Measurements from ENCODE around the gene SETD2. TPM values are rescaled to one million over a fixed set of nuclear protein-coding genes. Genes with fewer than 3 reads are reported as not detected.

Gene SETD2
- total and polyA plus RNA-seq, 2 experiments from 2014 or later, result 16.7 to 45.2 TPM

DNA sequence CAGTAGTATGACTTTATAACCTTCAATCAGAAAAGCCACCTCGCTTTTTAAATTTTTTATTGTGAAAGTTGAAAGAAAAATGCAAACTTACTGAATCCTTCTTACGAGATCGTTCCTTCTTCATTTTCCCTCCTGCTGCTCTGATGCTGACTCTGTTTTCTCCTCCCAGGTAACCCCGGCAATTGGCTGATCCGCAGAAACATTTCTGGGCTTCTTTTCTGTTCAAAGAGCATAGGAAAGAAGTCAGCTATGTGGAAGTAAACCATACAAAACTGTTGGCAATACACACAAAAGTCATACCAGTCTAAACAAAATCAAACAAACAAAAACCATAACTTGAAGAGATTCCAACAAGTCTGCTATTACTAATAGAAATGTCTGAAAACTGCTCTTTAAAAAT is 66.0 kb downstream of the SETD2 start:
- no peak overlapping the region for H3K27ac Mint-ChIP-seq
- no peaks in the 10 kb centered on the region for H3K4me1 ChIP-seq (ENCODE audit: insufficient read depth)
- H3K4me3 ChIP-seq, result no peak overlapping the region
- H3K27me3 ChIP-seq (ENCODE audit: insufficient read depth), result no peaks in the 10 kb centered on the region
- ATAC-seq (no peak), DNase-seq (ENCODE audit: low spot score) (no peak)
- peaks cover 42% of the 10 kb centered on the region; the same call in 2 of the 3 replicates for H3K36me3 Mint-ChIP-seq (ENCODE audit: low read depth)
- H3K27ac ChIP-seq (ENCODE audit: low read depth), result no peak overlapping the region
- H3K9me2 ChIP-seq (ENCODE audit: insufficient read depth), result no peaks in the 10 kb centered on the region
- H3K4me1 Mint-ChIP-seq, result no peaks in the 10 kb centered on the region
- H3K4me3 Mint-ChIP-seq, result no peak overlapping the region
- H3K4me2 ChIP-seq, result no peak overlapping the region
- no peaks in the 10 kb centered on the region for H3K79me2 ChIP-seq (replicated peaks; ENCODE audit: insufficient read depth)
- H3K9me3 Mint-ChIP-seq, result no peaks in the 10 kb centered on the region
- no peaks in the 10 kb centered on the region for H4K20me1 ChIP-seq (replicated peaks; ENCODE audit: insufficient read depth)
- TF ChIP-seq NANOG (IDR thresholded peaks at IDR 0.05; ENCODE audit: borderline replicate concordance) (no peak), EZH2 (IDR thresholded peaks at IDR 0.05; ENCODE audit: low read depth, unreplicated experiment) (no peak), EZH2phosphoT487 (IDR thresholded peaks at IDR 0.05; ENCODE audit: unreplicated experiment) (no peak), STAT1 (IDR thresholded peaks at IDR 0.05; ENCODE audit: unreplicated experiment) (no peak), ZNF114 (CRISPR knock-in tag; IDR thresholded peaks at IDR 0.05) (no peak), ZNF462 (CRISPR knock-in tag; IDR thresholded peaks at IDR 0.05) (no peak), ZNF331 (CRISPR knock-in tag; IDR thresholded peaks at IDR 0.05; ENCODE audit: low read depth) (no peak), CTCF (conservative IDR thresholded peaks at IDR 0.05; ENCODE audit: low read depth in 2 of 2) (no peak)
- no peak overlapping the region for H2AFZ ChIP-seq
- peaks cover 17% of the 10 kb centered on the region; the same call in 1 of the 2 replicates for H3K36me3 ChIP-seq (ENCODE audit: insufficient read depth)
- H3K27me3 Mint-ChIP-seq (ENCODE audit: insufficient read depth, low read depth, poor library complexity), result no peaks in the 10 kb centered on the region
- no peaks in the 10 kb centered on the region for H3F3A ChIP-seq (replicated peaks; ENCODE audit: low read depth)

Measured in GM23338 (cell line).